Left forelimb (tissue), 1 donor: ENCODE data around the gene DEDD.

Experiments
- DNase-seq: peaks from one replicate; pipeline ENCODE4 v3.0.0-alpha.2; 2018; ENCODE audit warnings: low spot score

Gene DEDD

DNA sequence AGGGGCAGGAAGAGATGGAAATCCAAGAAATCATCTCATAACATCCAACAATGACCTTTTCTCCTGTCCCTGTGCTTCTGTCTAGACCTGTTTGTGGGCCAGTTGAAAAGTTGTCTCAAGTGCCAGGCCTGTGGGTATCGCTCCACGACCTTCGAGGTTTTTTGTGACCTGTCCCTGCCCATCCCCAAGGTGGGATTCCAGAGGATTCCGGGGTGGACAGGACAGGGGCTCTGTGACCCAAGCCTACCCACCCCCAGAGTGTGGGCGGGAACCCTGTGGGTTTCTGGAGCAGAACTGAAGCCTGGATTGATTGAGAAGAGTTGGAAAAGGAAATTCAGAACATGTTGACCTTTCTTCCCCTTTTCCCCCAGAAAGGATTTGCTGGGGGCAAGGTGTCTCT, 31.3 kb upstream of the DEDD start:
- no peak for DNase-seq

DNA sequence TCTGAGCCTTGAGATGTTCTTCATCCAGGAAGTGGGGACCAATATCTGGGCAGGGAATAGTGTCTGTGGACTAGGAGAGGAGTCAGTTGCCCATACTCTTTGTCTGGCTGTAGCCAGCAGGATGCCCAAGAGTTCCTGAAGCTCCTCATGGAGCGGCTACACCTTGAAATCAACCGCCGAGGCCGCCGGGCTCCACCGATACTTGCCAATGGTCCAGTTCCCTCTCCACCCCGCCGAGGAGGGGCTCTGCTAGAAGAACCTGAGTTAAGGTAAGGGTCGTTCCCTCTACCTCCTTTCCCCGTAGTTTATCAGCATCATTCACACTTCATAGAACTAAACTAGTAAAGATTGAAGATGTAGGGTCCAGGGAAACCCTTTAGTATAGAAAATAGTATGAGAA, 30.3 kb upstream of the DEDD start:
- no peak for DNase-seq

DNA sequence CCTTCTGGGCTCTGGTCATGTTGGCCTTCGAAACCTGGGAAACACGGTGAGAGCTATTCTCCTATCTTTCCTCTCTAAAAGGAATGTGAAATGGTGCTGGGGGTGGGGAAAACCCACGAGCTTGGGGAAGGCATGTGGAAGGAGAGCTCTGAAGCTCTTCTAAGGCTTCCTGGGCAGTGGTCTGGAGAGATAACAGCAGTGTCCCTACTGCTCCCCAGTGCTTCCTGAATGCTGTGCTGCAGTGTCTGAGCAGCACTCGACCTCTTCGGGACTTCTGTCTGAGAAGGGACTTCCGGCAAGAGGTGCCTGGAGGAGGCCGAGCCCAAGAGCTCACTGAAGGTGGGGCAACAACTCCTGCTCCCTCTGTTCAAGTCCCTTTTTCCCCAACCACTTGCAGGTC, 29.6 kb upstream of the DEDD start:
- DNase-seq: no peak

DNA sequence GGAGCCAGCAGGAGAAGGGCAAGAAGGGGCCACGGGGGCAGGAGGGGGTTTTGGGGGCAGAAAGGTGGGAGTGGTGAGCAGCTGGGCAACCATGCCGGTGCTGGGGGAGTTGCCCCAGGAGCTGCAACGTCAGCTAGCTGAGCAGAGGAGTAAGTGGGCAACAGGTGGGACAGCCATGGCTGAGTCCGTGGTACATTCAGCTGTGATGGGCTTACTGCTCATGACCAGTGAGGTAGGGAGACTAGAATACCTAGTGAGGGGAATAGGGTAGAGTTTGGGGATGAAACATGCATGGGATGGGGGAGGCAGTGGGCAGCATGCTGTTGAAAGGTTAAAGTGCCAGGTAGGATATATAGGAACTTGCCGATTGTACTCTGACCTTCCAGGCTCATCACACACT, 29.2 kb upstream of the DEDD start:
- DNase-seq: no peak

DNA sequence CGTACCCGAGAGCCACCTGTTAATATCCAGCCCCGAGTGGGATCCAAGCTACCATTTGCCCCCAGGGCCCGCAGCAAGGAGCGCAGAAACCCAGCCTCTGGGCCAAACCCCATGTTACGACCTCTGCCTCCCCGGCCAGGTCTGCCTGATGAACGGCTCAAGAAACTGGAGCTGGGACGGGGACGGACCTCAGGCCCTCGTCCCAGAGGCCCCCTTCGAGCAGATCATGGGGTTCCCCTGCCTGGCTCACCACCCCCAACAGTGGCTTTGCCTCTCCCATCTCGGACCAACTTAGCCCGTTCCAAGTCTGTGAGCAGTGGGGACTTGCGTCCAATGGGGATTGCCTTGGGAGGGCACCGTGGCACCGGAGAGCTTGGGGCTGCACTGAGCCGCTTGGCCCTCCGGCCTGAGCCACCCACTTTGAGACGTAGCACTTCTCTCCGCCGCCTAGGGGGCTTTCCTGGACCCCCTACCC, 28.2 kb upstream of the DEDD start:
- DNase-seq: no peak

DNA sequence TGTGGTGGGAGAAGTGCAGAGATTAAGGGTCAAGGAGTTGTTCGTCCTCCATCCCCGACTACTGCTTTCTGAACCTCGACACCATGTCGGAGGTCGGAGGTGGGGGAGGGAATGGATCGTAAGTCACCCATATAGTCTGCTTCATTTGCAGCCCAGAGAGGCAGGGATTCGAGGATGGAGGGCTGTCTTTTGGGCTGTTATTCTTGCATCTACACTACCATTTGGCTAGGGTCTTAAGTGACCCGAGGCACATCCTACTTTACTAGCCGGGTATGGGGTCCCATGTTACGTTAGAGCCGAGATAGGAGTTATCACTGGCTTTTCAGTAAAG, 27.4 kb upstream of the DEDD start:
- no peak for DNase-seq

DNA sequence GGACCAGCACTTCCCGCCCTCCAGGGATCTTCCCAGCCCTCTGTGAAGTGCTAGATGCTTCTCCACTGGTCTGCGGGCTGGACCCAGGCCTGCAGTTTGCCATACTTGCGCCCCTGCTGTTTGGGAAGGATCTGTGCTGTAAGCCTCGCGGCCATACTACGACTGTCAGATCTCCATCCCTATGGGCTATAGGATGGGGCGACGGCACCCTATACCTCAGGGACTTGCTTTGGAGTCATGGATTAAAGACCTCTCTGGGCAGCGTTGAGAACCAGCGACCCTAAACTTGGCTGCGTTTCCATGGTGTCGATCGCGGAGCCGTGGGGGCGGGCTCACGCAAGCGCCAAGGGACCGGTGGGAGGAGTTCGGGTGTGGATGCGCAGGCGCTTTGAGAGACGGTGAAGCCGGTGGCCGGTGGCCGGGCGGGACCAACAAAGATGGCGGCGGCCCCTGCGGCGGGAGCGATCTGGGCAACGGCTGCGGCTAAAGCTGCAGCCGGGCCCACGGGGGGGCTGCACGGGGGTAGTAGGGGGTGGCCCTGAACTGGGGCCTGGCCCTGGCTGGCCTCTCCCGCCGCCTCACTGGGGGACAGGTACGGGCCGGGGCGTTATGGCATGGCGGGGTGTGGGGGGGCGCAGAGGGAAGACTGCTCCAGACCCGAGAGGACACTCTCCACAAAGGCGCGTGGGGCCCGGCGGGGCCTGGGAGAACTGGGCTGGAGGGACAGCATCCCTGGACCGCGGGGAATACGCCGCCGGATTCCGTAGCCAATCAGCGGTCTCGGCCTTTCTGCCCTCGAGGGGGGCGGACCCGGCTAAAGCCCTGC, 26.8 kb upstream of the DEDD start, which contains the start of gene USP21:
Gene USP21 (plus strand): TSS at position 414 of the 826 bp plus-strand sequence. CDS start 1,141 bp downstream, outside the sequence.
- DNase-seq: peak; percentile 95

DNA sequence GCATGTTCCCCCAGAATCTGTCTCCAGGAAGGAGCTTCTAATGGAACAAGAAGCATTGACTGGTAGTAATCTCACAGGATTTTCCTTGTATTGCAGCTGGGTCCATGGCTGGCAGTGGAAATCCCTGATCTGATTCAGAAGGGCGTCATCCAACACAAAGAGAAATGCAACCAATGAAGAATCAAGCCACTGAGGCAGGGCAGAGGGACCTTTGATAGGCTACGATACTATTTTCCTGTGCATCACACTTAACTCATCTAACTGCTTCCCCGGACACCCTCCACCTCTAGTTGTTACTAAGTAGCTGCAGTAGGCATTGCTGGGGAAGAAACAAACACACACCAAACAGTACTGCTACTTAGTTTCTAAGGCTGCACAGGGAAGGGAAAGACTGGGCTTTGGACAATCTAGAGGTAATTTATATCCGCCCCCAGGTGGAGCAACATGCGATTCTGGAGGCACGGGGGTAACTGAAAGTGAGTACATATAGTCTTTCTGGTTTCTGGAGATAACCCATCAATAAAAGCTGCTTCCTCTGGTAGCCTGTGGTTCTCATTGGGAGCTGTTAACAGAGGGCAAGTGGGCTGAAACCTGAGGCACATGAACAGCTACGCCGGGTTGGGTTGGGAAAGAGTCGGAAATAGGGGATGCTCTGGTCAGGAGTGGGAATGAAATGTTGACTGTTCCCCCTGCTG, 26.0 kb upstream of the DEDD start:
- no peak for DNase-seq

DNA sequence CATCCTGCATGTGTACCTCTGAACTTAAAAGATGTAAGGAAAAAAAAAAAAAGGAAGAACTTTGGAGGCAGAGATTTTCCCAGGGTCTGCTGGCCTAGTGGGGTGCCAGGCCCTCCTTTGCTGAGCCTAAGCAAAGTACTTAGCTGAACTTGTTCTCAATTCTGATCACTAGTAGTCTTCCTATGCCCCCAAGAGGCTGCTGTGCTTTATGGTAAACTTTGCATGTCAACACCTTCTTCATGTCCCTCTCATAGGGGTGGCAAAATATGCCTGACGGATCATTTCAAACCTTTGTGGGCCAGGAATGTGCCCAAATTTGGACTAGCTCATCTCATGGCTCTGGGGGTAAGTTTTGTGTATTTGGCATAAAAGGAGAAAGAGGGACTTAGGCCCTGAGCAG, 25.4 kb upstream of the DEDD start:
- DNase-seq: no peak

DNA sequence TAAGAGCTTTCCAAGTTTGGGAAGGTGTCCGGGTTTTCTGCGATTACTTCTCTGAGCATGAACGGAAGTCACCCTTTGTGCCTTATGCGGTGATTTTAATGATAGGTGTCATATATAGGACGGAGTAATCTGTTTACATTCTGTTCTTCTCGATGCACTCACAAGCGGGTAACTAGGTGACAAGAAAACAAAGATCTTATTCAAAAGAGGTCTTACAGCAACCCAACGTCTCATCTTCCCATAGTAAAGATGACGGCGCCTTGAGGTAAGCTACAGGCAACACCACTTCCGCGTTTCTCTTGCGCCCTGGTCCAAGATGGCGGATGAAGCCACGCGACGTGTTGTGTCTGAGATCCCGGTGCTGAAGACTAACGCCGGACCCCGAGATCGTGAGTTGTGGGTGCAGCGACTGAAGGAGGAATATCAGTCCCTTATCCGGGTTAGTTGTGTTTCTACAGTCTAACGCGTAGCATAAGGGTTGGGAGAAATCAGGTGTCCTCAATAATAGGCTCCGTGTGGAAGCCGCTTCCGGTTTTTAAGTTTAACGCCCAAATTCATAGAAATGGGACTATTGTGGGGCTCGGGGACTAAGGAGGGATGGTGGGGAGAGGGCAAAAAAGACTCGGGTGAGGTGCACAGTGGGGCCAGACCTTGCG, 21.3 kb upstream of the DEDD start, which contains the start of gene UFC1:
Gene UFC1 (plus strand): TSS at position 297 of the 656 bp plus-strand sequence. CDS start 20 bp downstream, at position 317.
- DNase-seq: peak; percentile 90

DNA sequence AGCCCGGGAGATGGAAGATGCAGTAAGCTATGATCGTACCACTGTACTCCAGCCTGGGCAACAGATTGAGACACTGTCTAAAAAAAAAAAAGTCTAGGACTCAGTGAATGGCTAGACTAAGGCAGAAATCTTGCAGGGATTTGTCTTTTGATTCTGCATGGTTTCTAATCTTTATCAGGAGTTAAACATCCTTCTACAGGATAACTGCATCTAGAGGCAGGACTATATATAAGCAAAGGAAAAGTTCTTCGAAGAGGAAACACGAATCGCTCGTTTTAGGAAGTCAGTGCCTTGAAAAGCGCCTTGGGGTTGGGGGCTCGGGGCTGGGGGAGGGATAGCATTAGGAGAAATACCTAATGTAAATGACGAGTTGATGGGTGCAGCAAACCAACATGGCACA, 20.7 kb upstream of the DEDD start:
- no peak for DNase-seq

DNA sequence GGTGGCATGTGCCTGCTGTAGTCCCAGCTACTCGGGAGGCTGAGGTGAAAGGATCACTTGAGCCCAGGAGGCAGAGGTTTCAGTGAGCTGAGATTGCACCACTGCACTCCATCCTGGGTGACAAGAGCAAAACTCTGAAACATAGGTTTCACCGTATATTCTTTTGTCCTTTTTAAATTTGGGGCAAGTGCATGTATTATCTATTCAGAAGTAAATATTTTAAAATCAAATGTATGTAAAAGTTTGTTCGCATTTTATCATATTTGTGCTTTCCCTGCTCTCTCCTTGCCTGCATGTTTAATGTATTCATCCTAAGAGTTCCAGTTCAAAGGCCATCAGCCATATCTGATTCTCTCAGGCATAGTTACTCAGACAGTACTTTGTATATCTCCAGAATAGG, 13.4 kb upstream of the DEDD start:
- DNase-seq: no peak

DNA sequence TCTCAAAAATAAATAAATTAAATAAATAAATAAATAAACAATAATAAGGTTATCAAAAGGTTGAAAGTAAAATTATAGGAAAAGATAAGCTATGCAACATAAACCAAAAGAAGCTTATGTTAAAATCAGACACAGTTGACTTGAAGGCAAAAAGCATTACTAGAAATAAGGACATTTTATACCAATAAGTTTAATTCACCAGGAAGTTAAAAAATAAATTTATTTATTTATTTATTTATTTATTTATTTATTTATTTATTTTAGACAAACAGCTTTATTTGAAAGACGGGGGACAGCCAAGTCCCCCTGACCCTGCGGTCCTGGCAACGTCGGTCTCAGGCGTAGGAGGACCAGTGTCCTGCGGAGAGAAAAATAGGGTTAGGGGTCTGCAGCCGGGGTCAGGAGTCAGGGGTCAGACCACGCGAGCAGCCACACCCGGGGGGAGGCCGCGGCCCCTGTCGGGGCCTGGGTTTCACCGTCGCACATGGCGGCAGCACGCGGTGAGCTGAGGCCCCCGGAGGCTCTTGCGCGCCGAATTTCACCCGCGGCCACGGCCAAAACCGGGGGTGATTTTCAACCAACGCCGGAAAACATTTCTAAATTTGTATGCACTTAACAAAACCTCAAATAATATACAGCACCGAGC, 8.4 kb upstream of the DEDD start:
- DNase-seq: no peak

DNA sequence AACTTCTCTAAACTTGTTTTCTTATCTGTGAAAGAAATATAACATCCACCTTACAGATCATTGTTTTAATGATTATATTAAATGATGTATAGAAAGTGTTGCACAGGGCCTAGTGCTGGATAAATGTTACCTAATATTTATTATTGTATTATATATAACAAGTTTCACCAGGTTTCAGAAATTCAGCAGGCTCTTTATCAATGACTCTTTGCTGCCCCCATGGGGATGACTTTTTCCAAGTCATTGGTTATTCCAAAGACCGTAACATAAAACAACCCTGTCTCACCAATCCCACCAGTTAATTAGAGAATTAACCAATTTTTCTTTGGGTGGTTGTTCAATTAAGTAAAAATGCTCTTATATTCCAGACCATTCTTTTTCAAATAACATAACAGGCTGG, 7.3 kb upstream of the DEDD start:
- no peak for DNase-seq

DNA sequence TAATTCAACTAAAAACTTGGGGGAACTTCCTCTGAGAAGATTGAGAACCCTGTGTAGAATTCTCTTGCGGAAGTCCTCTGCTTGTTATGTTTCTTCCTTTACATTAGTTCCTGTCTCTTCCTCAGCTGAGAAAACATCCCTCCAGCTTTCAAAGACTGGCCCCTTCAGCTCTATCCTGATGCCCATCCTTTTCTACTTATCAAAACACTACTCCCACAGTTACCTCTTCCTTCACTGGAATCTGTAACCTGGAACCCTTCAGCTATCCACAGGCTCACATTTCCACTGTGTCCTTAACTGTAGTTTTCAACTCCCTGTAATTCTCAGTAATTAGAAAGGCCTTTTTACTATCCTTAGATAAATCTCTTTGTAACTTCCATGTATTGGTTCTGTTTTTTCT, 6.0 kb upstream of the DEDD start:
- no peak for DNase-seq

DNA sequence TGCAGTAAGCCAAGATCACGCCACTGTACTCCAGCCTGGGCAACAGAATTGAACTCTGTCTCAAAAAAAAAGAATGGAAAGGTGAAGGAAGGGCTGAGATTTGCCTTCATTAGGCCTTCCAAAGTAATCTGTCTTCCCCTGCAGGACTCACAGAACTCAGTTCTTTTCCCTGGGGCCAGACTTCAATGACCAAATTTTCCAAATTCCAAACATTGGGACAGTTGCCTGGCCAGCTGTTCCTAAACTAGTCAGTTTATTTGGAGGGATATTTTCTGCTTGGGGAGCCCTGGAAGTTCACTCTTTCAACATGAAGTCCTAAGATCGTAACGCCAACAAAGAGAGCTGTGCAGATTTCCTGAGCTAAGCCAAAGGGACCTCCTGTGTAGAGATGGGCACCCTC, 5.4 kb upstream of the DEDD start:
- DNase-seq: no peak

DNA sequence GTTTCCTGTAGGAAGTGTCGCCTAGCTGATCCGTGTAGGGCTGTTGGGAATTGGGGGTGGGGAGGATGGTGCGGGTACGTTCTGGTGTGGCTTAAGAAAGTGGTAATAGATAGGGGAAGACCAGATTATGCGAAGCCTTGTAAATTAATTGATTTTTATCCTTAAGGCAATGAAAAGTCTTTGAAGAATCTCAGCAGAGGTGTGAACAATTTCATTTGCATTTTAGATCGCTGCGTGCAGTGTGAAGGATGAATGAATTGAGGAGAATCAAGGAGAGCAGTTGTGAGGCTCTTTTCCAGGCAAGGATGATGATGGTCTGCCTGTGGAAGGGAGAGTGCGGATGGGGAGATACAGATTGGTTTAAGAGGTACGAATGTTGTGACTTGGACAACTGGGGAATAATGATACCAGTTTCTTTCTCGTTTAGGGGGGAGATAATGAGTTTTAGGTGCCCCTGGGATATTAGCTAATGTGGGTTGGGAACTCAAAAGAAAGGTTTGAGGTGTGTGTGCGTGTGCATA, 813 bp upstream of the DEDD start:
- DNase-seq: no peak

DNA sequence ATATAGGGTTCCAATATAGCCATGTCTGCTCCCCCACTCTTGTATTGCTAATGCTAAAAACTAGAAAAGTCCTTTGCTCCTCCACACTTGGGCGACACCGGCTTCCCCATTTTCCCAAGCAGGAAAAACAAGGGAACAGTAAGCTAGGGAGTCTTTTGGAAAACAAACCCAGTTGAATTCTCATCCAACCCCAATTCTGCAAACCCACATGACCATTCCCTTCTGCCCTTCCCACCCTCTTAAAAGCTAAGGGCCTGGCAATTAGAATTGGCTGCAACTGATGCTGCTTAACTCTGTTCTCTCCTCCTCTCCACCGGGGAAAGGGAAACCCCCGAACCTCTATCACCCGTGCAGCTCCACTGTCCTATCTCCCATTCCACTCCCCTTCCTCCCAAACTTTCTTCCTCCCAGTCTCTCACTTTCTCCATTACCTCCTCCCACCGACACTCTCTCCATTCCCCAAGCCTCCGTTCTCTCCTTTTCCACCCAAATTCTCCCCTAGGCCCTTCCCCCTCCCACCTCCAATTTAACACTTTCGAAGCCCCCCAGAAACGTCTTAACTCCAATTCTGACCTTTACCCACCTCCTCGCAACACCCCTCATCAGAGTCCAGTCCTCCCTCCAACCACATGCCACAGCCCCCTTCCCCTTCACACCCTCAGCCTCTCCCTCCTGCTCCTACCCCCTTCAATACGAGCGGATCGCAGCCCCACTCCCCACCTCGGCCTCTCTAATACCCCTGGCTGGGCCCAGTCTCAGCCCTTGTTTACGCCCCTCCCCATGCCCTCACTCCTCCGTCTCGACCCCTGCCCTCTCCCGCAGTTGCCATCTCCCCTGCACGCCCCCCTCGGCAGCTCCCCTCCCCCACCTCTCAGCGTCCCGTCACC, 701 bp downstream of the DEDD start:
- DNase-seq: no peak

DNA sequence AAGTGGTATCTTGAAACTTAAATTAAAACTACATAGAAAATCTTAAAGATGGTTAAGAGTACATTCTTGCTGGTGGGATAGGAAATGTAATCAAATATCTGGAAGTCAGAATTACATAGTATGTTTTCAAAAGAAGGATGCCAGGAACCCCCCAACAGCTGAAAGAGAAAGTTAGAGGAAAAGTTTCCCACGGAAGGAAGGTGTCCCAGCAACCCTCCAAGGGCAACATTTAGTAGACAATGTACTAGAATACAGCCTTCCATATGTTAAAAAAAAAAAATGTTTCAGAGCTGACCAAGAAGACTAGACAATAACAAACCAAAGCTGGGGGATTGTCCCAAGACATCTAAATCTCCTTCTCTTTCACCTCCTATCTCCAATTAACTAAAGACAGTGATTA, 2.2 kb downstream of the DEDD start:
- DNase-seq: no peak

DNA sequence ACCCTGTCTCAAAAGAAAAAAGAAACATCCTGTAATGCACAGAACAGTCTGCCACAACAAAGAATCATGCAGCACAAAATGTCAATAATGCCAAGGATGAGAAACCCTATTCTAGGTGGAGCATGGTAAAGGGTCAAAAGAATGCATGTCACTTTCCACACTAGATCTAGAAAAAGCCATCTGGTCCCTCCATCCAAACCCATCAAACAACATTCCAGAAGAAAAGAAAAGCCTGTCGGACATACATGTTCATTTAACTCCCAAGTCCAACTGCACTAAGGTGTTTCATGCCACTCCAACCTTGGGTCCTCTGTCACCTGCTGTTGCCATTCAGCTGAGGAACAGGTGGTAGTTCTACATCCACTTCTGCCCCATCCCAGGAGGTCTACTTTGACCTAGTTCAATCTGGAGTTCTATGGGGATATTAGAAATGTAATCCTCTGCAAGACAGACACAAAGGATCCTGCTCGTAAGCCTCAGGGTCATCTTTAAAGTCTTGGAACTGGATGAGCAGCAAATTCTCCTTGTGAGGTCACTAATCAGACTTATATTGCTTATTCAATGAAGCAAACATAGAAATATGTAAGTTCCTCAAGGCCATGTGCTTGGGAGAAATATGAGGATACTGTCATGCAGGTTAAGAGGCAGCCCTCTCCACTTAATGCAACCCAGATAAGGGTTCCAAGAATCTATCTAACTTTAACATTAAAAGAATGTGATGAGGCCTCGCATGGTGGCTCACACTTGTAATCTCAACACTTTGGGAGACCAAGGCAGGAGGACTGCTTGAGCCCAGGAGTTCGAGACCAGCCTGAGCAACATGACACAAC, 3.7 kb downstream of the DEDD start:
- no peak for DNase-seq
